Left ventricle myocardium inferior (tissue), 1 donor: Measurements from ENCODE around the gene FAM163B. TPM values are rescaled to one million over a fixed set of nuclear protein-coding genes. Genes with fewer than 3 reads are reported as not detected.

Source experiments
- DNase-seq: peaks from one replicate; pipeline ENCODE4 v3.0.0-alpha.2; 2020
- H3K27ac ChIP-seq: fragments of 200-600 bp; replicated peaks from 2 replicates; pipeline ENCODE4 v1.8.0; 2021
- H3K27me3 ChIP-seq: fragments of 200-600 bp; 2 replicates; pipeline ENCODE4 v1.8.0; 2021; ENCODE audit warnings: low read depth
- H3K36me3 ChIP-seq: fragments of 200-600 bp; 2 replicates; pipeline ENCODE4 v1.8.0; 2021
- H3K4me1 ChIP-seq: fragments of 200-600 bp; 2 replicates; pipeline ENCODE4 v1.8.0; 2021
- H3K4me3 ChIP-seq: fragments of 200-600 bp; 2 replicates; pipeline ENCODE4 v1.8.0; 2021; ENCODE audit warnings: mild to moderate bottlenecking, moderate library complexity
- H3K9me3 ChIP-seq: fragments of 200-600 bp; replicated peaks from 2 replicates; pipeline ENCODE4 v1.8.0; 2021
- intact Hi-C: fragments of 100-400 bp; cut with micrococcal nuclease; formaldehyde crosslinking; loops from one replicate; pipeline ENCODE4 v1.11.0; 2022
- total RNA-seq: library from RNA; stranded (reverse); fragmentation: NEBNext Ultra II Directional; extraction: Animal tissue kit (Norgen Biotek cat#: 25700); gene quantifications from one replicate; pipeline ENCODE4 v1.2.1, GENCODE V29; 2021
- TF ChIP-seq, protein P1 (sequence below): fragments of 200-600 bp; IDR thresholded peaks from 2 replicates; pipeline ENCODE4 v1.8.0; 2021; ENCODE audit warnings: antibody characterized with exemption, mild to moderate bottlenecking, borderline replicate concordance
- donor health status: DM: no; HTN: yes; CAD: no; lungs with severe emphysema.

FAM163B gene
- total RNA-seq, 1 donor from 2014 or later = not detected

DNA sequence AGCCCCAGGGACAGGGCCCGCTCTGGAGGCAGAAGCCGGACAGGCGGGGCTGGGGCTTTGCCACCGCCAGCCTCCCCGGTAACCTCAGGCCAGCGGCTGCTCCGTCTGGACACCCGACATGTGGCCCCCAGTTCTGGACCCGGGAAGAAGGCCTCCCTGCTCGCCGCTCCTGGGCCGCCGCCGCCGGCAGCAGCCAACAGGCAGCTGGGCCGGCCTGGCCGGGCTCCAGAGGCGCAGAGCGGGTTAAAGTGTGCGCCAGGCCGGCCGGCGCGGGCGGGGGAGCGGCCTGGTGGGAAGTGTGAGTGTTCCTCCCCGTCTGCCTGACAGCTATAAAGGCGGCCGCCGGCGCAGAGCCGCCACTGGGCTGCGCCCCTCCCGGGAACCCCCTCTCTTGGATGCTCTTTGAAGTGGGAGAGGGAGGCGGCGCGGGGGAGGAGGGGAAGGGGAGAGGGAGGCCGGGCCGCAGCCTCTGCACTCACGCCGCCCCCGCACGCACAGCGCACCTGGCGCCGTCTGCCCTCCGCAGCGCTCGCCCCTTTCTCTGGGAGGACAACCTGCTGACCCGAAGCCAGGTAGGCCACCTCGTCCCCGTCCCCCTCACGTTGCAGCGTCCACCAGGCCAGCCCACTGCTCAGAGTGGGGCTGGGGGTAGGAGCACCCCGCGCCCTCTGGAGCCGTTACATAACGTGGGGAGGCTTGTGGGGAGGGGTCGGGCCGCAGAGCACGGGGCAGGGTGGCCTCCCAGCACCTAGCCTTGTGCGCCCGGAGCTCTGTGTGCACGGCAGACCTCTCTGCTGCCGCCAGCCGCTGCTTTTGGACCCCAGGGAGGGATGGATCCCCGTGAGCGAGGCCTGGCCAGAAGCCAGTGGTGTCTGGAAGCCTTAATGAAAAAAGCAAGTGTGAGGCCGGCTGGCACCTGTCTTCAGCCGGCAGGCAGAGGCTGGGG is 74.6 kb downstream of the FAM163B start, which contains the start of gene ADAMTSL2:
Gene ADAMTSL2, plus strand, starts transcription at position 359 of the 946 bp plus-strand sequence. CDS start 2,009 bp downstream, outside the sequence.
- H3K27ac ChIP-seq = peak within 1 kb of the TSS; percentile 61
- no peaks in the 10 kb centered on the region for H3K36me3 ChIP-seq
- H3K9me3 ChIP-seq = no peaks in the 10 kb centered on the region
- peaks cover 60% of the 10 kb centered on the region for H3K4me1 ChIP-seq
- intact Hi-C loops = loop anchor here (10.0 kb wide), 1 partner anchor 190 kb away; no protein-coding TSS in a partner anchor
- peak within 1 kb of the TSS; percentile 69 for H3K4me3 ChIP-seq
- DNase-seq = peak; percentile 84
- TF ChIP-seq, protein P1, sequence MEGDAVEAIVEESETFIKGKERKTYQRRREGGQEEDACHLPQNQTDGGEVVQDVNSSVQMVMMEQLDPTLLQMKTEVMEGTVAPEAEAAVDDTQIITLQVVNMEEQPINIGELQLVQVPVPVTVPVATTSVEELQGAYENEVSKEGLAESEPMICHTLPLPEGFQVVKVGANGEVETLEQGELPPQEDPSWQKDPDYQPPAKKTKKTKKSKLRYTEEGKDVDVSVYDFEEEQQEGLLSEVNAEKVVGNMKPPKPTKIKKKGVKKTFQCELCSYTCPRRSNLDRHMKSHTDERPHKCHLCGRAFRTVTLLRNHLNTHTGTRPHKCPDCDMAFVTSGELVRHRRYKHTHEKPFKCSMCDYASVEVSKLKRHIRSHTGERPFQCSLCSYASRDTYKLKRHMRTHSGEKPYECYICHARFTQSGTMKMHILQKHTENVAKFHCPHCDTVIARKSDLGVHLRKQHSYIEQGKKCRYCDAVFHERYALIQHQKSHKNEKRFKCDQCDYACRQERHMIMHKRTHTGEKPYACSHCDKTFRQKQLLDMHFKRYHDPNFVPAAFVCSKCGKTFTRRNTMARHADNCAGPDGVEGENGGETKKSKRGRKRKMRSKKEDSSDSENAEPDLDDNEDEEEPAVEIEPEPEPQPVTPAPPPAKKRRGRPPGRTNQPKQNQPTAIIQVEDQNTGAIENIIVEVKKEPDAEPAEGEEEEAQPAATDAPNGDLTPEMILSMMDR = no peak
- H3K27me3 ChIP-seq = peaks cover 25% of the 10 kb centered on the region

DNA sequence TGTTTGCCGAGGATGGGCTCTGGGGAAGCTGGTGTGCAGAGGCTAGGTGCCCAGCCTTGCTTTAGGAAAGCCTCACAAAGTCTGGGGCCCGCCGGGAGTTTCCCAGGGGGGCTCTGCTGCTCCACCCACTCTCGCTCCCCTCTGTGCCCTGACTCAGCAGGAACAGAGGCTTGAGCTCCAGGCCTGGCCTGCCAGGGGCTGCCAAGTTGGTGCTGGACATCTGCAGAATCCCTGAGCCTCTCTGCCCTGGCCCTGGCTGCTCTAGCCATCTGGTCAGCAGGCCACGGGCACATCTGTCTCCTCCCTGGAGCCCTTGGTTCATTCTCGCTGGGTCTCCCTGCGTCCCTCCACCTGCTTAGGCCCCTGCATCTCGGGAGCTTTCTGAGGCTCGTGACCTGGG is 75.3 kb downstream of the FAM163B start:
- peak overlapping the region; percentile 61 for H3K27ac ChIP-seq
- peaks cover 56% of the 10 kb centered on the region for H3K4me1 ChIP-seq
- peaks cover 32% of the 10 kb centered on the region for H3K27me3 ChIP-seq
- TF ChIP-seq, protein P1 = no peak
- no peaks in the 10 kb centered on the region for H3K36me3 ChIP-seq
- H3K4me3 ChIP-seq = peak overlapping the region; percentile 69
- no peaks in the 10 kb centered on the region for H3K9me3 ChIP-seq
- DNase-seq = no peak
- intact Hi-C loops = loop anchor here (10.0 kb wide), 1 partner anchor 191 kb away; no protein-coding TSS in a partner anchor

DNA sequence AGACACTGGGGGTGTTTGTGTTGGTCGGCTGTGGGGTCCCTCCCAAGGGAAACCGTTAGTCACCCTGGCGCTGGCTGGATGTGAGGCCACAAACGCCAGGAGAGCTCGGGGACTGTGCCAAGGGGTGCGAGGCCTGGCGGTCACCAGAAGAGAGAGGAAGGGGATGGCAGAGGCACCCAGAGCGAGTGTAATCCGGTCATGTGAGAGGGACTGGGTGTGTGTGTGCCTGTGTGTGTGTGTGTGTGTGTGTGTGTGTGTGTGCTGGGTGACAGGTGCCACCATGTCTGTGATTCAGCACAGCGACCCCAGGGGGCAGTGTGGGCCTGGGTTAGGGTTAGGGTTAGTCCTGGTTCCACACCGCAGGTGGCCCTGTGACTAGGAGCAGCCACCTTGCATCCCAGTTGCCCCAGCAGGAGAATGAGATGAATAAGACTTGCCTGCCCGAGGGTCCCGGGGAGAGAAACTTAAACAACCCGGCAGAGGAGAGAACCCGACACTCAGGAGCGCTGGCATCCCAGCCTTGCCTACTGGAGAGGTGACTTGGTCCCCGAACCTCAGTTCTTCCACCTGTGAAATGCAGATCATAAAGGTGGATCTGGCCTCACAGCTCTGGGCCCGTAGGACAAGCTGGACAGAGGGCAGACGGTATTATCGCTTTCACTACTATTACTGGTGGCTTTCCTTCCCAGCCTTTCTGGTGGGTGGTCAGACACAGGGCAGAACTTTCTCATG is 76.1 kb downstream of the FAM163B start:
- Histone ChIP-seq H3K27ac (peak overlapping the region; percentile 61), H3K9me3 (no peaks in the 10 kb centered on the region), H3K27me3 (peaks cover 40% of the 10 kb centered on the region), H3K4me1 (peaks cover 56% of the 10 kb centered on the region), H3K4me3 (no peak overlapping the region), H3K36me3 (no peaks in the 10 kb centered on the region)
- TF ChIP-seq, protein P1 = peak; percentile 66
- intact Hi-C loops = loop anchor here (10.0 kb wide), 1 partner anchor 192 kb away; no protein-coding TSS in a partner anchor
- peak; percentile 74 for DNase-seq

DNA sequence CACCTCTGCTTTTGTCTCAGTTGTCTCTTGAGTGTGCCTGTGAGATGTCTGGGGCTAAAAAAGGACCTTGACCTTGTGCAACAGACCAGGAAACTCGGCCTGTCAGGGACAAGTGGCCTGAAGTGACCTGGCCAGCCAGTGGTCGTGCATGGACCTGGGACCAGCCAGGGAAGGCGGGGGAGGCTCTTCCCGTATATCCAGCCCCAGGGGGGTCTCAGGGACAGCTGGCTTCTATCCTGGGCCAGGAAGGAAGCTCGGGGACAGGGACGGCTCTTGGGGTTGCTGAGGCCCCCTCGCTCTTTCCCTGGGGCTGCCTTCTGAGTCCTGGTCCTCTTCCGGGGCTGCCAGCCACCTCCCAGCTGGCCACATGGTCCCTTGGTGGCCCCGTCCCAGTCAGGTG is 77.9 kb downstream of the FAM163B start:
- TF ChIP-seq, protein P1 = no peak
- Histone ChIP-seq H3K27ac (no peak overlapping the region), H3K4me1 (peaks cover 64% of the 10 kb centered on the region), H3K9me3 (no peaks in the 10 kb centered on the region), H3K4me3 (no peak overlapping the region), H3K36me3 (no peaks in the 10 kb centered on the region), H3K27me3 (peaks cover 47% of the 10 kb centered on the region)
- no peak for DNase-seq
- intact Hi-C loops = loop anchor here (10.0 kb wide), 1 partner anchor 194 kb away; no protein-coding TSS in a partner anchor

DNA sequence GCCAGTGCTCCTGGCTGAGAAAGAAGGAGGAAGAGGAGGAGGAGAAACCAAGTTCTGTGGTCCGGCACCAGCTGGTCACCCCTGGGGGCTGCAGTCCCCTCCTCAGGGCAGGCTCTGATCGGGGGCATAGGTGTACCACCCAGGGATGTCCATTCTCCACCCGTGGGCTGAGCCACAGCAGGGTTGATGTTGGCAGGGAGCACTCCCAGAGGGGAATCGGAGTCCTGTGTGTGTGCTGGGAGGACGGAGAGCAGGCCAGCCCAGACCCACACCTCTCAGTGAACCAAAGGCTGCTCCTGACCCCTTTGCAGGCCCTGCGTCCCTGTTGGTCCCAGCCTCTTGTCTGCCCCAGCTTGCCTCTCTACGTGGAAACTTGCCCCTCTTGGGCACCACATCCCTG is 79.3 kb downstream of the FAM163B start:
- H3K4me3 ChIP-seq = no peak overlapping the region
- TF ChIP-seq, protein P1 = no peak
- H3K9me3 ChIP-seq = no peaks in the 10 kb centered on the region
- no peaks in the 10 kb centered on the region for H3K36me3 ChIP-seq
- H3K4me1 ChIP-seq = peaks cover 54% of the 10 kb centered on the region
- H3K27me3 ChIP-seq = peaks cover 42% of the 10 kb centered on the region
- H3K27ac ChIP-seq = no peak overlapping the region
- intact Hi-C loops = loop anchor here (10.0 kb wide), 1 partner anchor 195 kb away; no protein-coding TSS in a partner anchor
- no peak for DNase-seq
